K562 (cell line): ENCODE measurements around the gene TBX19. TPM values are rescaled to one million over a fixed set of nuclear protein-coding genes. Genes with fewer than 3 reads are reported as not detected.

Experiments used
- CCAR2 ChIP-seq: fragments of 200-400 bp; formaldehyde crosslinking; IDR thresholded peaks from 2 replicates; pipeline ENCODE4 v1.6.1; 2017; ENCODE audit warnings: mild to moderate bottlenecking, low read depth, low read length
- CCNT2 ChIP-seq: IDR thresholded peaks from 2 replicates; pipeline ENCODE4 v1.6.1; 2011; ENCODE audit warnings: borderline replicate concordance, low read depth, mild to moderate bottlenecking, moderate library complexity, mixed read lengths, low read length; ENCODE audit not compliant: insufficient read length; ENCODE audit errors: extremely low read depth
- FOXJ3 ChIP-seq: sonication (generic); formaldehyde crosslinking; IDR thresholded peaks from 2 replicates; pipeline ENCODE4 v1.4.0; 2020; ENCODE audit warnings: mild to moderate bottlenecking, missing genetic modification reagents
- KDM4B ChIP-seq, 2 experiments: fragments of 450-650 bp in 1 of 2; sonication (generic) in 1 of 2; IDR thresholded peaks; 2 replicates each; pipeline ENCODE4 v1.6.1; 2016 to 2017; ENCODE audit warnings: borderline replicate concordance in 2 of 2, antibody characterized with exemption in 1 of 2, low read depth in 1 of 2, mild to moderate bottlenecking in 1 of 2
- MAZ ChIP-seq, 2 experiments: fragments of 450-650 bp in 1 of 2; sonication (generic) in 1 of 2; formaldehyde crosslinking; IDR thresholded peaks in 1 of 2; conservative IDR thresholded peaks in 1 of 2; 2 replicates each; pipeline versions ENCODE4 v1.4.0 to v1.5.0; 2020; ENCODE audit warnings: mild to moderate bottlenecking in 1 of 2, missing genetic modification reagents in 1 of 2
- MTA3 ChIP-seq: fragments of 450-650 bp; formaldehyde crosslinking; IDR thresholded peaks from 2 replicates; pipeline ENCODE4 v1.6.1; 2017; ENCODE audit warnings: mild to moderate bottlenecking, borderline replicate concordance
- MYNN ChIP-seq, 2 experiments: sonication (generic); formaldehyde crosslinking in 1 of 2; IDR thresholded peaks; 2 replicates each; pipeline versions ENCODE4 v1.5.0 to v1.6.1; 2016 to 2020; ENCODE audit warnings: antibody characterized with exemption in 1 of 2, missing genetic modification reagents in 1 of 2
- NCOA2 ChIP-seq, 2 experiments: fragments of 450-650 bp; IDR thresholded peaks; 2 replicates each; pipeline ENCODE4 v1.6.1; 2018; ENCODE audit warnings: mild to moderate bottlenecking in 2 of 2, moderate library complexity in 1 of 2; ENCODE audit not compliant: partially characterized antibody in 2 of 2
- PREB ChIP-seq: sonication (generic); formaldehyde crosslinking; IDR thresholded peaks from 2 replicates; pipeline ENCODE4 v1.8.1; 2023; ENCODE audit warnings: mild to moderate bottlenecking, missing genetic modification reagents
- RNF2 ChIP-seq: sonication (generic); IDR thresholded peaks from 2 replicates; pipeline ENCODE4 v1.6.1; 2016
- SMARCA4 ChIP-seq: fragments of 450-650 bp; IDR thresholded peaks from 2 replicates; pipeline ENCODE4 v1.6.1; 2016
- TARDBP ChIP-seq: fragments of 450-650 bp; IDR thresholded peaks from 2 replicates; pipeline ENCODE4 v1.6.1; 2016
- ZNF764 ChIP-seq: fragments of 250-450 bp; sonication (Bioruptor Pico); IDR thresholded peaks from 2 replicates; pipeline ENCODE4 v1.4.0; 2020; ENCODE audit warnings: low read depth, mild to moderate bottlenecking, moderate library complexity
- polyA plus RNA-seq, 8 experiments: library from polyadenylated mRNA; depleted of rRNA in 4 of 8; stranded (reverse) in 5 of 8; unstranded in 3 of 8; fragments of >200 nt; fragmentation: Nextera tagmentation in 2 of 8; fragmentation: Illumina TruSeq in 1 of 8; extraction: Ambion mirVana in 2 of 8; extraction: Trizol in 1 of 8; gene quantifications; 2 replicates each; pipeline versions ENCODE4 v1.2.1 to v1.2.3, GENCODE V29; 2011 to 2014; ENCODE audit warnings: inconsistent platforms in 1 of 8, missing spikeins in 1 of 8
- total RNA-seq, 7 experiments: library from RNA; depleted of rRNA in 6 of 7; stranded (reverse); fragments of >200 nt in 6 of 7; fragmentation: Illumina TruSeq in 2 of 7; extraction: Trizol in 2 of 7; gene quantifications; 2 replicates each; pipeline versions ENCODE4 v1.2.1 to v1.2.3, GENCODE V29; 2011 to 2021; ENCODE audit warnings: low replicate concordance in 1 of 7
- TF ChIP-seq, protein P1 (sequence below): sonication (generic); formaldehyde crosslinking; IDR thresholded peaks from 2 replicates; pipeline ENCODE4 v1.8.0; 2022; ENCODE audit warnings: mild to moderate bottlenecking, missing genetic modification reagents
- TF ChIP-seq, protein P2 (sequence below), 2 experiments: fragments of 150-350 bp in 1 of 2; IDR thresholded peaks; 2 replicates each; pipeline ENCODE4 v1.6.1; 2012 to 2016; ENCODE audit warnings: low read depth in 2 of 2, low read length in 2 of 2, mild to moderate bottlenecking in 1 of 2, moderate library complexity in 1 of 2
- TF ChIP-seq, protein P3 (sequence below), 2 experiments: fragments of 200-800 bp in 1 of 2; sonication (Bioruptor generic) in 1 of 2; sonication (generic) in 1 of 2; formaldehyde crosslinking in 1 of 2; IDR thresholded peaks in 1 of 2; conservative IDR thresholded peaks in 1 of 2; 2 replicates each; pipeline versions ENCODE4 v1.5.0 to v1.6.1; 2016 to 2020; ENCODE audit warnings: missing compliant biosample characterization in 1 of 2, missing genetic modification characterization in 1 of 2, missing genetic modification reagents in 1 of 2

Gene TBX19
- total and polyA plus RNA-seq, 9 of the 15 experiments (the other 6 are each of a cell fraction or from before 2014, with no cell fraction given), result 0.32 to 3.1 (median 0.95) TPM

- TF ChIP-seq TARDBP, result peak; percentile 66; the same call in 1 of the 2 replicates
- TF ChIP-seq, protein P1, sequence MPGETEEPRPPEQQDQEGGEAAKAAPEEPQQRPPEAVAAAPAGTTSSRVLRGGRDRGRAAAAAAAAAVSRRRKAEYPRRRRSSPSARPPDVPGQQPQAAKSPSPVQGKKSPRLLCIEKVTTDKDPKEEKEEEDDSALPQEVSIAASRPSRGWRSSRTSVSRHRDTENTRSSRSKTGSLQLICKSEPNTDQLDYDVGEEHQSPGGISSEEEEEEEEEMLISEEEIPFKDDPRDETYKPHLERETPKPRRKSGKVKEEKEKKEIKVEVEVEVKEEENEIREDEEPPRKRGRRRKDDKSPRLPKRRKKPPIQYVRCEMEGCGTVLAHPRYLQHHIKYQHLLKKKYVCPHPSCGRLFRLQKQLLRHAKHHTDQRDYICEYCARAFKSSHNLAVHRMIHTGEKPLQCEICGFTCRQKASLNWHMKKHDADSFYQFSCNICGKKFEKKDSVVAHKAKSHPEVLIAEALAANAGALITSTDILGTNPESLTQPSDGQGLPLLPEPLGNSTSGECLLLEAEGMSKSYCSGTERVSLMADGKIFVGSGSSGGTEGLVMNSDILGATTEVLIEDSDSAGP, result no peak
- TF ChIP-seq NCOA2 (IDR thresholded peaks at IDR 0.05; ENCODE audit: partially characterized antibody in 2 of 2), result peak in 1 of 2 experiments; percentile 21
- peak; percentile 97 for TF ChIP-seq SMARCA4
- TF ChIP-seq FOXJ3 (CRISPR knock-in tag), result no peak
- TF ChIP-seq CCAR2, result no peak
- TF ChIP-seq, protein P2, sequence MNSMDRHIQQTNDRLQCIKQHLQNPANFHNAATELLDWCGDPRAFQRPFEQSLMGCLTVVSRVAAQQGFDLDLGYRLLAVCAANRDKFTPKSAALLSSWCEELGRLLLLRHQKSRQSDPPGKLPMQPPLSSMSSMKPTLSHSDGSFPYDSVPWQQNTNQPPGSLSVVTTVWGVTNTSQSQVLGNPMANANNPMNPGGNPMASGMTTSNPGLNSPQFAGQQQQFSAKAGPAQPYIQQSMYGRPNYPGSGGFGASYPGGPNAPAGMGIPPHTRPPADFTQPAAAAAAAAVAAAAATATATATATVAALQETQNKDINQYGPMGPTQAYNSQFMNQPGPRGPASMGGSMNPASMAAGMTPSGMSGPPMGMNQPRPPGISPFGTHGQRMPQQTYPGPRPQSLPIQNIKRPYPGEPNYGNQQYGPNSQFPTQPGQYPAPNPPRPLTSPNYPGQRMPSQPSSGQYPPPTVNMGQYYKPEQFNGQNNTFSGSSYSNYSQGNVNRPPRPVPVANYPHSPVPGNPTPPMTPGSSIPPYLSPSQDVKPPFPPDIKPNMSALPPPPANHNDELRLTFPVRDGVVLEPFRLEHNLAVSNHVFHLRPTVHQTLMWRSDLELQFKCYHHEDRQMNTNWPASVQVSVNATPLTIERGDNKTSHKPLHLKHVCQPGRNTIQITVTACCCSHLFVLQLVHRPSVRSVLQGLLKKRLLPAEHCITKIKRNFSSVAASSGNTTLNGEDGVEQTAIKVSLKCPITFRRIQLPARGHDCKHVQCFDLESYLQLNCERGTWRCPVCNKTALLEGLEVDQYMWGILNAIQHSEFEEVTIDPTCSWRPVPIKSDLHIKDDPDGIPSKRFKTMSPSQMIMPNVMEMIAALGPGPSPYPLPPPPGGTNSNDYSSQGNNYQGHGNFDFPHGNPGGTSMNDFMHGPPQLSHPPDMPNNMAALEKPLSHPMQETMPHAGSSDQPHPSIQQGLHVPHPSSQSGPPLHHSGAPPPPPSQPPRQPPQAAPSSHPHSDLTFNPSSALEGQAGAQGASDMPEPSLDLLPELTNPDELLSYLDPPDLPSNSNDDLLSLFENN (IDR thresholded peaks at IDR 0.05; ENCODE audit: low read depth in 2 of 2, low read length in 2 of 2), result peak in 1 of 2 experiments; percentile 90; a peak in 2 of 4 replicates
- no peak for TF ChIP-seq KDM4B (IDR thresholded peaks at IDR 0.05; ENCODE audit: borderline replicate concordance in 2 of 2, low read depth in 1 of 2)
- 0 out of 2 replicates have a peak, but pooled peaks have one; percentile 33 for TF ChIP-seq MTA3
- peak; percentile 76 for TF ChIP-seq CCNT2
- TF ChIP-seq, protein P3, sequence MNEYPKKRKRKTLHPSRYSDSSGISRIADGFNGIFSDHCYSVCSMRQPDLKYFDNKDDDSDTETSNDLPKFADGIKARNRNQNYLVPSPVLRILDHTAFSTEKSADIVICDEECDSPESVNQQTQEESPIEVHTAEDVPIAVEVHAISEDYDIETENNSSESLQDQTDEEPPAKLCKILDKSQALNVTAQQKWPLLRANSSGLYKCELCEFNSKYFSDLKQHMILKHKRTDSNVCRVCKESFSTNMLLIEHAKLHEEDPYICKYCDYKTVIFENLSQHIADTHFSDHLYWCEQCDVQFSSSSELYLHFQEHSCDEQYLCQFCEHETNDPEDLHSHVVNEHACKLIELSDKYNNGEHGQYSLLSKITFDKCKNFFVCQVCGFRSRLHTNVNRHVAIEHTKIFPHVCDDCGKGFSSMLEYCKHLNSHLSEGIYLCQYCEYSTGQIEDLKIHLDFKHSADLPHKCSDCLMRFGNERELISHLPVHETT (CRISPR knock-in tag; conservative IDR thresholded peaks at IDR 0.05 in 1 of 2, IDR thresholded peaks at IDR 0.05 in 1 of 2), result no peak; a peak in 1 of 4 replicates
- no peak for TF ChIP-seq PREB (CRISPR knock-in tag)
- TF ChIP-seq RNF2, result peak; percentile 60; the same call in 1 of the 2 replicates
- TF ChIP-seq MYNN (IDR thresholded peaks at IDR 0.05), result no peak
- no peak for TF ChIP-seq MYNN (CRISPR knock-in tag; IDR thresholded peaks at IDR 0.05)
- TF ChIP-seq ZNF764, result no peak
- TF ChIP-seq MAZ (CRISPR knock-in tag; conservative IDR thresholded peaks at IDR 0.05 in 1 of 2, IDR thresholded peaks at IDR 0.05 in 1 of 2), result no peak
Observed at GRCh38 chr1:168288311-168289052, 7.8 kb downstream of the TBX19 start (continued).
